Measurements from ENCODE around the gene ADRA2A.

ADRA2A gene

DNA sequence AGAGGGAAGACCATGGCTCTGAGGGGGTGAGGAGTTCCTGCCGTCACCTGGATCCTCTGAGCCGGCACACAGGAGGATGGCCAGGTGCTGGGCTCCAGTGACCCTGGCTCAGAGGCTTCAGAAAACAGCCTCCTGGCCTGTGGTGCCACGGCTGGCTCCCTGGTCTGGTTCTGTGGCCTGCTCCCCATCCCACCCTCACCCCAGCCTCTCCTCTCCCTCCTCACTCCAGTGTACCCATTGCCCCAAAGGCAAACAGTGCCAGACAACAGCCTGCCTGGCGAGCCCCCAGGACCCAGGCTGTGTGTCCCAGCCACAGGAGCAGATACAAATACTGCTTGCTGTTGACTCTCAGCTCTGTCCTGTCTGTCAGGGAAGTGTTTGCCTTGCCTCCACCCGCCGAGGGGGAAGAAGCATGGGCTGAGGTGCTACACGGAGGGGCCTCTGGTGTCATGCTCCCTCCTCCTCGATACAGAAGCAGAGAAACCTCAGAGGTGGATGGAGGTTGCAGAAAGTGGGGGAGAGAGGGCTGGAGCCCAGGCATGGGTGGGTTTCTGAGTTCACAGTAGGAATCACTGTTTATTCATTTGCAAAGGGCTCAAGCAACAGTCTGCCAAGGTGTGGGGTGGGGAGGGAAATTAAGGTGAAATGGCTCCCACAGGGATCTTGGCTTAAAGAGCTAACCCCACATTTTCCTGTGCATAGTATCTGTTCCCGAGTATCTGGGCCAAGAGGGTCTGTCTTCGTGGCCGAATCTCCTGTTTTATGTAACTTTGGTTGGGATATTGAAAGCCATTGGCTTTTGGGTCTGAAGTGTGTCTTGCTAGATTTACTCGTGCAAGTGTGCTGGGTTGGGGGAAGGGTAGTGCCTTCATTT lies 5.5 kb downstream of the ADRA2A start:
- DNase-seq (ENCODE audit: low read depth): no peak
- no peak overlapping the region for H3K4me3 ChIP-seq (ENCODE audit: low read depth, low read length)
- TF ChIP-seq, protein P1, sequence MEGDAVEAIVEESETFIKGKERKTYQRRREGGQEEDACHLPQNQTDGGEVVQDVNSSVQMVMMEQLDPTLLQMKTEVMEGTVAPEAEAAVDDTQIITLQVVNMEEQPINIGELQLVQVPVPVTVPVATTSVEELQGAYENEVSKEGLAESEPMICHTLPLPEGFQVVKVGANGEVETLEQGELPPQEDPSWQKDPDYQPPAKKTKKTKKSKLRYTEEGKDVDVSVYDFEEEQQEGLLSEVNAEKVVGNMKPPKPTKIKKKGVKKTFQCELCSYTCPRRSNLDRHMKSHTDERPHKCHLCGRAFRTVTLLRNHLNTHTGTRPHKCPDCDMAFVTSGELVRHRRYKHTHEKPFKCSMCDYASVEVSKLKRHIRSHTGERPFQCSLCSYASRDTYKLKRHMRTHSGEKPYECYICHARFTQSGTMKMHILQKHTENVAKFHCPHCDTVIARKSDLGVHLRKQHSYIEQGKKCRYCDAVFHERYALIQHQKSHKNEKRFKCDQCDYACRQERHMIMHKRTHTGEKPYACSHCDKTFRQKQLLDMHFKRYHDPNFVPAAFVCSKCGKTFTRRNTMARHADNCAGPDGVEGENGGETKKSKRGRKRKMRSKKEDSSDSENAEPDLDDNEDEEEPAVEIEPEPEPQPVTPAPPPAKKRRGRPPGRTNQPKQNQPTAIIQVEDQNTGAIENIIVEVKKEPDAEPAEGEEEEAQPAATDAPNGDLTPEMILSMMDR (IDR thresholded peaks at IDR 0.05; ENCODE audit: insufficient read depth, low read depth, low read length, missing control alignments): no peak

DNA sequence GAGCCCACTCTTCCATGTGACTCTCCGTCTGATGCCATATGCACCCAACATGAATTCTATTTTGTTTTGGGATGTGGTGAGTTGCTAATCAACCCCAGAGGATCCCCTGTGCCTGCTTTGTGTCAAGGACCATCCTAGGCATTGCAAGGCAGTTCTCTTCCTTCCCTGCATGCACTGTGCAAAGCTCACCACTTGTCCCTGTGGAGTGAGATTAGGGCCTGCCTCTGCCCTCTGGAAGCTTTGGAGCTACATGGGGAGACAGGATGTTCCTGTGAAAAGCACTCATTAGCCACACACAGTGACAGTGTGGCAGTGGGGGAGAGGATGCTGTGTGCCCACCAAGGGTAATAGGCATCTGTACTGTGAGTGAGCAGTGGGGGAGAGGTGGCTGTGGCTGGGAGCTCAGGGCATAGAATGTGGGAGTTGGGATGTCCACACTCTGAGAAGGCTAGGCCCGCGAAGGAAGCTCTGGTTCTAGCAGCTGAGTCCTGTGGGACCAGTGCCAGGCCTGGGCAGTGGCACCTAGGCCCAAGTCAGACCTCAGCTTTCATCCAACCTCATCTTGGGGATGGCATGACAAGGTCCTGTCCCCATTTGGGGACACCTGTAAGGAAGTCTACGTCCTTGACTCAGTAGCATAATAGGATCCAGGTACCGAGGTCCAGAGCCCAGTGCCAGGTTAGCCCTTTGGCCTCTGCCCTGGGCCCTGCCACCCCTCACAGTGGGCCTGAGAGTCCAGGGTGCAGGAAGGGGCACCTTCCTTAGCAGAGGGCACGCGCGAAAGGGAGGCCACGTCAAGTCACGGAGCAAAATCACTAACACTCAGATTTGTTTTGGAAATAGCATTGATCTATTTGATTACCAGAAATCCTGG lies 6.6 kb downstream of the ADRA2A start:
- H3K4me3 ChIP-seq (ENCODE audit: low read depth, low read length): no peak overlapping the region
- no peak for DNase-seq (ENCODE audit: low read depth)
- TF ChIP-seq, protein P1 (IDR thresholded peaks at IDR 0.05; ENCODE audit: insufficient read depth, low read depth, low read length, missing control alignments): no peak

DNA sequence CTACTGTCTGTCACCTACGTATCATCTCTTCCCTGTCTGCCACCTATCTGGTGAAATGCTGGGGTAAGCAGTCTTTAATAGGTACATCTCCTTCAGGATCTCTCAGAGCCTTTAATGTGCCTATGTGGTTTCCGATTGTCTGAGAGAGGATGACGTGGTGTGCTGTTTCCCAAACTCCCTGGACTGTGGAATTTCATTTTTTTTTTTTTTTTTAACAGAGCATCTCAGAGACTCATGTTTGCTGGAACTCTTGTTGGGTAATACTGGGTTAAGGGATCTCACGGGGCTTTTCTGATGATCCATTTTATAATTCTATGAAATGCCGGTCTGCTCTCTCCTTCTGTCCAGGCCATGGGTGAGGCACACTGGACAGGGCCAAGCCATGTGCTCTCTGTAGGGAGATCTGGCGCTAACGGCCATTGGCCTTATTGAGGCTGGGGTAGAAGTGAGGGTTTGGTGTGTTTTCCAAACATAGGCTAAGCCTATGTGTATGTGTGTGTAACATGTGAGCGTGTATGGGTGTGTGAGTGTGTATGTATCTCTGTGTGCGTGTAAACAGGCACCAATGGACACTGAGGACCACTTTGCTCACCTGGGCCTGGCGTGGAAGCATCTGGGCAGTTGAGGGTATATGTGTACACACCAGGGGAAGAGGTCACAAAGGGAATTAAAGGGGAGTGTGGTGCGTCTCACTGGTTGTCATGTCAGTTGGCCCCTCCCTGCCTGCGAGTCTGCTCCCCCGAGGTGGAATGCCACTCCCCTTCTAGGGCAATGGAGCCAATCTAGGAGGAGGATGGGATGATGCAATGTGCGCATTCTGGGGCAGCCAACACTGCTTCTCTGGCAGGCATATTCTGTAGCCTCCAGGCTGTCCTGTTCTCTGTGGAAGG lies 7.8 kb downstream of the ADRA2A start:
- TF ChIP-seq, protein P1 (IDR thresholded peaks at IDR 0.05; ENCODE audit: insufficient read depth, low read depth, low read length, missing control alignments): no peak
- H3K4me3 ChIP-seq (ENCODE audit: low read depth, low read length): no peak overlapping the region
- DNase-seq (ENCODE audit: low read depth): no peak

DNA sequence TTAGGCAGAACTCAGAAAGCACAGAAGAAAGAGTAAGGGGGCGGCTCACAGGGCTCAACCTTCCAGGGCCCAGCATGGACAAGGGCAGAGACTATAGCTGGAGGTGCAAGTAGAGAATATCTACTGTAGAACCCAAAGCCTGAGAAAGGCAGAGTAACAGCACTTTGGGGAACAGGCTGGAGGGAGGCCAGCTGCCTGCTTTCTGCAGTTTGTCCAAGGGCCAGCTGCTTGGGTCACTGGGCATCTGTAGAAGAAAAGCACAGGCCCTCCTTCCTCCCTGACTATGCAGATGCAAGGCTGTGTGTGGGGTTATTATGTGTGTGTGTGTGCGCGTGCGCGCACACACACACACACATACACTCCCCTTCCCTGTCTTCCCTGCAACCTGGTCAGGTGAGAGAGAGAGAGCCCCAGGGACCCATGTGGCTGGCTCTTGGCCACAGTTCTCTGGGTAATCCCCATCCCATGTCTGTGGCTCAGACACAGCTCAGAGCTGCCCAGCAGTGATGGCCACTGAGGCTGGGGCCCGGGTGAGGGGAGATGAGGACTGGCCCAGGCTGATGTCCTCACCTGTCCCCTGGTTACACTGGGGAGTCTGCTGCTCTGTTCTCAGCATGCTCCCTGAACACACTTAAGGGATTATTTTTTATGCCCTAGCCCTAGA lies 9.0 kb downstream of the ADRA2A start:
- no peak for DNase-seq (ENCODE audit: low read depth)
- TF ChIP-seq, protein P1 (IDR thresholded peaks at IDR 0.05; ENCODE audit: insufficient read depth, low read depth, low read length, missing control alignments): no peak
- H3K4me3 ChIP-seq (ENCODE audit: low read depth, low read length): no peak overlapping the region

DNA sequence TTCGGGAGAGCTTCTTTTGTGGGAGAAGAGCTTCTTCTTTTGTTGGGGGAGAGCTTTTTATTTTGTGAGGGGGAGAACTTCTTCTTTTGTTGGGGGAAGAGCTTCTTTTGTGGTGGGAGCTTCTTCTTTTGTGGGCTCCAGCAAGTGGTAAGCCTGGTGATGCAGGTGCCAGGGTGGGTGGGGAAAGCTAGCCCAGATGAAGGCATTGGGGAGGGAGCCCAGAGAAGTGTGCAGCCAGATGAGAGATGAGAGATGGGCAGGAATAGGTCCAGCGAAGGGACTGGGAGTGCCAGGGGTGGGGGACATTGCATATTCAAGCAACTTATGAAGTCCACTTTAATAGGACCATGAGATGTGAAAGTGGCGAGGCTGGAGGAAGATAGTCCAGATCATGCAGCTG lies 9.7 kb downstream of the ADRA2A start:
- H3K4me3 ChIP-seq (ENCODE audit: low read depth, low read length): no peak overlapping the region
- DNase-seq (ENCODE audit: low read depth): no peak
- TF ChIP-seq, protein P1 (IDR thresholded peaks at IDR 0.05; ENCODE audit: insufficient read depth, low read depth, low read length, missing control alignments): no peak

DNA sequence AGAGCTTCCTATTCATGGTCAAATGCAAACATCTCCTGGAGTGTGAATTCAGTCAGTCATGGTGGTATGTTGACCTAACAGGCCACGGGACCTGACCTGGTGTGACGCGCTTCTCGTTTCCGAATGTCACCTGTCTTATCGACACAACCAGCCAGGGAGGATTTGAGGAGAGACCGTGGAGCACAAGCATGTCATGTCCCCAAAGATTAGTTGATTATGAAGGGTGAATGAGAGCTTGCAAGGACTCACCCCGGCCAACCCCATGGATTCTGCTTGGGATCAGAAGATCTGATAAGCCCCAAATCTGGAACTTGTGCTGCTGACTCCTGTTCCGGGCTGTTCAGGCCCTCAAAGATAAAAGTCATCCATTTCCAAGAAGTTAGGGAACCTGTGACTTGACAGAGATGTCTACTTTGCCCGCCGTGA lies 10.5 kb downstream of the ADRA2A start:
- H3K4me3 ChIP-seq (ENCODE audit: low read depth, low read length): no peak overlapping the region
- DNase-seq (ENCODE audit: low read depth): no peak
- TF ChIP-seq, protein P1 (IDR thresholded peaks at IDR 0.05; ENCODE audit: insufficient read depth, low read depth, low read length, missing control alignments): no peak

Measured in GM12865 (cell line).